Stomach (tissue), 9 donors: ENCODE data around the gene SLC24A3. TPM values are rescaled to one million over a fixed set of nuclear protein-coding genes. Genes with fewer than 3 reads are reported as not detected.
A peak's percentile ranks its signal among the peaks of the same experiment; 100 is the strongest.

ENCODE experiments used
- DNase-seq, 2 donors: peaks; one replicate each; pipeline versions ENCODE4 v3.0.0 to v3.0.0-alpha.2; 2013 to 2019
- H3K27ac ChIP-seq, 5 donors: fragments of 200-600 bp in 4 of 5; sonication (generic) in 4 of 5; one replicate each; pipeline ENCODE4 v1.5.1; 2013 to 2019; ENCODE audit warnings: mild to moderate bottlenecking in 1 of 5, moderate library complexity in 1 of 5
- H3K27me3 ChIP-seq, 3 donors: fragments of 200-600 bp; sonication (generic); one replicate each; pipeline ENCODE4 v1.5.1; 2017 to 2019; ENCODE audit warnings: mixed run types in 1 of 3
- H3K36me3 ChIP-seq, 4 donors: fragments of 200-600 bp; sonication (generic); 1 replicate in 3 of 4; 2 replicates in 1 of 4; pipeline ENCODE4 v1.5.1; 2016 to 2019
- H3K4me1 ChIP-seq, 4 donors: fragments of 200-600 bp; sonication (generic); one replicate each; pipeline ENCODE4 v1.5.1; 2016 to 2019
- H3K4me3 ChIP-seq, 4 donors: fragments of 200-600 bp; sonication (generic) in 3 of 4; one replicate each; pipeline ENCODE4 v1.5.1; 2016 to 2019; ENCODE audit warnings: mild to moderate bottlenecking in 1 of 4
- H3K9me3 ChIP-seq, 4 donors: fragments of 200-600 bp; sonication (generic); one replicate each; pipeline ENCODE4 v1.5.1; 2016 to 2019
- CTCF ChIP-seq, 7 experiments: fragments of 450-650 bp in 4 of 7; fragments of 200-600 bp in 3 of 7; sonication (generic) in 3 of 7; IDR thresholded peaks; one replicate each; pipeline ENCODE4 v1.5.1; 2016 to 2019; ENCODE audit warnings: antibody characterized with exemption in 7 of 7, control low read depth in 2 of 7, mild to moderate bottlenecking in 1 of 7
- EP300 ChIP-seq: sonication (generic); formaldehyde crosslinking; IDR thresholded peaks from one replicate; pipeline ENCODE4 v1.6.1; 2017; ENCODE audit warnings: antibody characterized with exemption
- POLR2A ChIP-seq, 4 donors: fragments of 450-650 bp; IDR thresholded peaks; one replicate each; pipeline ENCODE4 v1.6.1; 2016; ENCODE audit warnings: antibody characterized with exemption in 4 of 4, control low read depth in 2 of 4, mild to moderate bottlenecking in 1 of 4, moderate library complexity in 1 of 4
- POLR2AphosphoS5 ChIP-seq, 3 donors: sonication (generic); formaldehyde crosslinking; IDR thresholded peaks; one replicate each; pipeline ENCODE4 v1.6.1; 2016; ENCODE audit warnings: antibody characterized with exemption in 3 of 3
- WGBS, 5 donors: extraction: QIAGEN DNeasy Blood & Tissue Kit in 3 of 5; methylation state at CpG; one replicate each; pipeline versions ENCODE4 v1.1.5 to v1.1.7; 2013 to 2018; 5-methylcytosine and 5-hydroxymethylcytosine counted together
- intact Hi-C: fragments of 100-400 bp; cut with DNase I; formaldehyde crosslinking; loops from one replicate; pipeline ENCODE4 v1.15.1; 2023; ENCODE audit warnings: low total_unique reads
- polyA plus RNA-seq, 3 donors: library from polyadenylated mRNA; stranded (reverse); fragments of 200-250 nt; gene quantifications; one replicate each; pipeline ENCODE4 v1.2.3, GENCODE V29; 2013
- total RNA-seq, 5 donors: library from RNA; depleted of rRNA; stranded (reverse); fragments of >200 nt; gene quantifications; one replicate each; pipeline versions ENCODE4 v1.1.0 to v1.2.3, GENCODE V29; 2014 to 2016
- donor health status: healthy with polysubstance abuse.
- donor health status: Bipolar disorder and iron deficiency.
- donor health status: healthy.

SLC24A3 gene
- total and polyA plus RNA-seq, 8 donors: 1.8 to 9.0 (median 4.5) TPM

GRCh38 chr20:19285436-19285835 lies 73.0 kb downstream of the SLC24A3 start:
- intact Hi-C loops: no loop called here
- WGBS, 5 donors: 50 to 67% (median 62%) methylated on average over 2 of the region's 2 CpGs
- no peaks in the 10 kb centered on the region for H3K9me3 ChIP-seq
- no peak overlapping the region for H3K4me3 ChIP-seq
- peaks cover 12 to 22% (median 17%) of the 10 kb centered on the region in 4 donors for H3K4me1 ChIP-seq
- H3K36me3 ChIP-seq: peaks cover 0 to 5% (median 0%) of the 10 kb centered on the region in 4 donors
- TF ChIP-seq POLR2A (IDR thresholded peaks at IDR 0.05): no peak
- TF ChIP-seq EP300: no peak
- no peak for TF ChIP-seq POLR2AphosphoS5 (IDR thresholded peaks at IDR 0.05)
- TF ChIP-seq CTCF (IDR thresholded peaks at IDR 0.05): no peak
- H3K27me3 ChIP-seq: no peaks in the 10 kb centered on the region
- DNase-seq: no peak
- no peak overlapping the region for H3K27ac ChIP-seq

GRCh38 chr20:19288061-19288460 lies 75.6 kb downstream of the SLC24A3 start:
- no peaks in the 10 kb centered on the region for H3K27me3 ChIP-seq
- TF ChIP-seq CTCF (IDR thresholded peaks at IDR 0.05) (no peak), POLR2AphosphoS5 (IDR thresholded peaks at IDR 0.05) (no peak), EP300 (no peak), POLR2A (IDR thresholded peaks at IDR 0.05) (no peak)
- H3K4me3 ChIP-seq: no peak overlapping the region
- H3K27ac ChIP-seq: peak overlapping the region in 1 of 5 donors; percentile 29
- no peaks in the 10 kb centered on the region for H3K36me3 ChIP-seq
- 30 to 56% (median 46%) methylated on average over 2 of the region's 2 CpGs for WGBS, 5 donors
- peaks cover 12 to 31% (median 18%) of the 10 kb centered on the region in 4 donors for H3K4me1 ChIP-seq
- intact Hi-C loops: no loop called here
- no peak for DNase-seq
- H3K9me3 ChIP-seq: no peaks in the 10 kb centered on the region

GRCh38 chr20:19288636-19289035 lies 76.2 kb downstream of the SLC24A3 start:
- TF ChIP-seq POLR2A (IDR thresholded peaks at IDR 0.05) (no peak), POLR2AphosphoS5 (IDR thresholded peaks at IDR 0.05) (no peak), CTCF (IDR thresholded peaks at IDR 0.05) (no peak), EP300 (no peak)
- intact Hi-C loops: no loop called here
- no peaks in the 10 kb centered on the region for H3K27me3 ChIP-seq
- H3K9me3 ChIP-seq: no peaks in the 10 kb centered on the region
- 45 to 64% (median 57%) methylated on average over 3 of the region's 3 CpGs for WGBS, 5 donors
- no peaks in the 10 kb centered on the region for H3K36me3 ChIP-seq
- H3K27ac ChIP-seq: peak overlapping the region in 2 of 5 donors; percentile 20 to 29
- H3K4me1 ChIP-seq: peaks cover 10 to 26% (median 13%) of the 10 kb centered on the region in 4 donors
- H3K4me3 ChIP-seq: no peak overlapping the region
- no peak for DNase-seq

- Histone ChIP-seq H3K36me3 (no peaks in the 10 kb centered on the region), H3K27ac (no peak overlapping the region), H3K4me1 (peaks cover 2 to 17% (median 5%) of the 10 kb centered on the region in 4 donors), H3K27me3 (no peaks in the 10 kb centered on the region), H3K4me3 (no peak overlapping the region), H3K9me3 (no peaks in the 10 kb centered on the region)
- intact Hi-C loops: no loop called here
- TF ChIP-seq POLR2A (IDR thresholded peaks at IDR 0.05) (no peak), POLR2AphosphoS5 (IDR thresholded peaks at IDR 0.05) (no peak), EP300 (no peak), CTCF (IDR thresholded peaks at IDR 0.05) (no peak)
- DNase-seq: no peak
- 90 to 99% (median 95%) methylated on average over 2 to 4 of the region's 4 CpGs for WGBS, 5 donors
These were observed 77.0 kb downstream of the SLC24A3 start for GRCh38 chr20:19289451-19289850.
